ENCODE data around the gene R3HDM2. TPM values are rescaled to one million over a fixed set of nuclear protein-coding genes. Genes with fewer than 3 reads are reported as not detected.

The R3HDM2 gene
- total and polyA plus RNA-seq, 2 donors (not counting 1 experiment from before 2014, with no cell fraction given): 21.3 to 22.8 TPM

DNA sequence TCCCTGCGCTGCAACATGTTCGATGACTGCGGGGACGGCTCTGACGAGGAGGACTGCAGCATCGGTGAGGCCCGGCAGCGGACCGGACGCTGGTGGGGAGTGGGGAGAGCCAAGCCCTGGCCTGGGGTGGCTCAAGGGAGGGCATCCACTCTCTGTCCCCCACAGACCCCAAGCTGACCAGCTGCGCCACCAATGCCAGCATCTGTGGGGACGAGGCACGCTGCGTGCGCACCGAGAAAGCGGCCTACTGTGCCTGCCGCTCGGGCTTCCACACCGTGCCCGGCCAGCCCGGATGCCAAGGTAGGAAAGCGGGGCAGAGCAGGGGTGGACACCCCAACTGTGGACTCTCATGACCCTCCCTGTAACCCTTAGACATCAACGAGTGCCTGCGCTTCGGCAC, 225.7 kb downstream of the R3HDM2 start:
- H4K20me1 ChIP-seq (ENCODE audit: control insufficient read depth, extremely low read depth, insufficient read depth, low read length): no peaks in the 10 kb centered on the region
- H2AFZ ChIP-seq (ENCODE audit: low read length): no peak overlapping the region
- no peaks in the 10 kb centered on the region for H3K79me2 ChIP-seq (ENCODE audit: control insufficient read depth, insufficient read depth, low read length)
- no peak overlapping the region for H3K27ac ChIP-seq (ENCODE audit: insufficient read depth, low read length)
- no peak overlapping the region for H3K4me2 ChIP-seq (ENCODE audit: extremely low read depth, insufficient read depth, low read length)
- no peaks in the 10 kb centered on the region for H3K27me3 ChIP-seq (ENCODE audit: control insufficient read depth, insufficient read depth, low read length)
- H3K9me3 ChIP-seq (ENCODE audit: control insufficient read depth, insufficient read depth, low read depth, low read length): no peaks in the 10 kb centered on the region
- H3K36me3 ChIP-seq (ENCODE audit: control insufficient read depth, insufficient read depth, low read length): peaks cover 77% of the 10 kb centered on the region
- H3K9ac ChIP-seq (ENCODE audit: insufficient read depth, low read length): no peak overlapping the region
- no peak for DNase-seq (ENCODE audit: low read depth in 2 of 2)
- TF ChIP-seq, protein P1, sequence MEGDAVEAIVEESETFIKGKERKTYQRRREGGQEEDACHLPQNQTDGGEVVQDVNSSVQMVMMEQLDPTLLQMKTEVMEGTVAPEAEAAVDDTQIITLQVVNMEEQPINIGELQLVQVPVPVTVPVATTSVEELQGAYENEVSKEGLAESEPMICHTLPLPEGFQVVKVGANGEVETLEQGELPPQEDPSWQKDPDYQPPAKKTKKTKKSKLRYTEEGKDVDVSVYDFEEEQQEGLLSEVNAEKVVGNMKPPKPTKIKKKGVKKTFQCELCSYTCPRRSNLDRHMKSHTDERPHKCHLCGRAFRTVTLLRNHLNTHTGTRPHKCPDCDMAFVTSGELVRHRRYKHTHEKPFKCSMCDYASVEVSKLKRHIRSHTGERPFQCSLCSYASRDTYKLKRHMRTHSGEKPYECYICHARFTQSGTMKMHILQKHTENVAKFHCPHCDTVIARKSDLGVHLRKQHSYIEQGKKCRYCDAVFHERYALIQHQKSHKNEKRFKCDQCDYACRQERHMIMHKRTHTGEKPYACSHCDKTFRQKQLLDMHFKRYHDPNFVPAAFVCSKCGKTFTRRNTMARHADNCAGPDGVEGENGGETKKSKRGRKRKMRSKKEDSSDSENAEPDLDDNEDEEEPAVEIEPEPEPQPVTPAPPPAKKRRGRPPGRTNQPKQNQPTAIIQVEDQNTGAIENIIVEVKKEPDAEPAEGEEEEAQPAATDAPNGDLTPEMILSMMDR (conservative IDR thresholded peaks at IDR 0.05 in 1 of 2, IDR thresholded peaks at IDR 0.05 in 1 of 2; ENCODE audit: low read depth in 1 of 2, low read length in 2 of 2): no peak
- no peak for TF ChIP-seq EZH2 (IDR thresholded peaks at IDR 0.05; ENCODE audit: low read length, missing control alignments)
- no peak overlapping the region for H3K4me3 ChIP-seq (replicated peaks in 1 of 4; ENCODE audit: control extremely low read depth in 1 of 4, insufficient read depth in 1 of 4, low read depth in 3 of 4, low read length in 4 of 4)
- no peaks in the 10 kb centered on the region for H3K4me1 ChIP-seq (ENCODE audit: control insufficient read depth, extremely low read depth, insufficient read depth, low read length)

DNA sequence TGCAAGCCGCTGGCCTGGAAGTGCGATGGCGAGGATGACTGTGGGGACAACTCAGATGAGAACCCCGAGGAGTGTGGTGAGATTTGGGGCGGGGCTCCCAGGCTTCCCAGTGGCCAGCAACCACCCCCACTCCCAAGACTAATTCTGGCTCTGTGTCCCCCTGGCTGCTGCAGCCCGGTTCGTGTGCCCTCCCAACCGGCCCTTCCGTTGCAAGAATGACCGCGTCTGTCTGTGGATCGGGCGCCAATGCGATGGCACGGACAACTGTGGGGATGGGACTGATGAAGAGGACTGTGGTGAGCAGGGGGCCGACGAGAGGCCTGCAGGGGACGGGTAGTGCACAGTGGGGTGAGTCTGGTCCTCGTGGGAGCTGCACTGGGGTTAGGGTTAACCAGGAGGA, 226.4 kb downstream of the R3HDM2 start:
- no peaks in the 10 kb centered on the region for H4K20me1 ChIP-seq (ENCODE audit: control insufficient read depth, extremely low read depth, insufficient read depth, low read length)
- no peak overlapping the region for H3K27ac ChIP-seq (ENCODE audit: insufficient read depth, low read length)
- peaks cover 77% of the 10 kb centered on the region for H3K36me3 ChIP-seq (ENCODE audit: control insufficient read depth, insufficient read depth, low read length)
- TF ChIP-seq, protein P1 (conservative IDR thresholded peaks at IDR 0.05 in 1 of 2, IDR thresholded peaks at IDR 0.05 in 1 of 2; ENCODE audit: low read depth in 1 of 2, low read length in 2 of 2): no peak
- no peak for TF ChIP-seq EZH2 (IDR thresholded peaks at IDR 0.05; ENCODE audit: low read length, missing control alignments)
- no peak overlapping the region for H3K9ac ChIP-seq (ENCODE audit: insufficient read depth, low read length)
- H3K4me2 ChIP-seq (ENCODE audit: extremely low read depth, insufficient read depth, low read length): no peak overlapping the region
- no peak for DNase-seq (ENCODE audit: low read depth in 2 of 2)
- no peaks in the 10 kb centered on the region for H3K79me2 ChIP-seq (ENCODE audit: control insufficient read depth, insufficient read depth, low read length)
- H3K27me3 ChIP-seq (ENCODE audit: control insufficient read depth, insufficient read depth, low read length): no peaks in the 10 kb centered on the region
- H3K4me1 ChIP-seq (ENCODE audit: control insufficient read depth, extremely low read depth, insufficient read depth, low read length): no peaks in the 10 kb centered on the region
- no peak overlapping the region for H3K4me3 ChIP-seq (replicated peaks in 1 of 4; ENCODE audit: control extremely low read depth in 1 of 4, insufficient read depth in 1 of 4, low read depth in 3 of 4, low read length in 4 of 4)
- no peak overlapping the region for H2AFZ ChIP-seq (ENCODE audit: low read length)
- H3K9me3 ChIP-seq (ENCODE audit: control insufficient read depth, insufficient read depth, low read depth, low read length): no peaks in the 10 kb centered on the region

DNA sequence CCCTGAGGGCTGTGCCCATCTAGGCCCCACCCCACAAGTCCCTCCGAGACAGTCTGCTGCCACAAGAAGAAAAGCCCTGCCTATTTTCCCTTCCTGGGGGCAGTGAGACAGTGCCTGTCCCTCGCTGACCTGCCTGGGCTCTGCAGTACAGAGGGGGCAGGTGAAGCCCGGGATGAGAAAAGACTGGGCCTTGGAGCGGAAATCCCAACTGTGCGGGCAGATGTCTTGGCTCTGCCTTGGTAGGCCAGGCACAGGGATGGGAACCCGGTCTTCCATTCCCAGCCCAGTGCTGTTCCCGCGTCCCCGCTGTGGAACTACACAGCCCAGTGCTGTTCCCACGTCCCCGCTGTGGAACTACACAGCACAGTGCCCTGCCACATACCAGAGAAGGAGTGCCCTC, 227.1 kb downstream of the R3HDM2 start:
- Histone ChIP-seq H2AFZ (ENCODE audit: low read length) (no peak overlapping the region), H3K4me2 (ENCODE audit: extremely low read depth, insufficient read depth, low read length) (no peak overlapping the region), H3K4me3 (replicated peaks in 1 of 4; ENCODE audit: control extremely low read depth in 1 of 4, insufficient read depth in 1 of 4, low read depth in 3 of 4, low read length in 4 of 4) (no peak overlapping the region), H4K20me1 (ENCODE audit: control insufficient read depth, extremely low read depth, insufficient read depth, low read length) (no peaks in the 10 kb centered on the region), H3K9me3 (ENCODE audit: control insufficient read depth, insufficient read depth, low read depth, low read length) (no peaks in the 10 kb centered on the region), H3K27ac (ENCODE audit: insufficient read depth, low read length) (no peak overlapping the region), H3K36me3 (ENCODE audit: control insufficient read depth, insufficient read depth, low read length) (peaks cover 78% of the 10 kb centered on the region), H3K79me2 (ENCODE audit: control insufficient read depth, insufficient read depth, low read length) (no peaks in the 10 kb centered on the region), H3K9ac (ENCODE audit: insufficient read depth, low read length) (no peak overlapping the region), H3K27me3 (ENCODE audit: control insufficient read depth, insufficient read depth, low read length) (no peaks in the 10 kb centered on the region), H3K4me1 (ENCODE audit: control insufficient read depth, extremely low read depth, insufficient read depth, low read length) (no peaks in the 10 kb centered on the region)
- DNase-seq (ENCODE audit: low read depth in 2 of 2): no peak
- TF ChIP-seq EZH2 (IDR thresholded peaks at IDR 0.05; ENCODE audit: low read length, missing control alignments): no peak
- TF ChIP-seq, protein P1 (conservative IDR thresholded peaks at IDR 0.05 in 1 of 2, IDR thresholded peaks at IDR 0.05 in 1 of 2; ENCODE audit: low read depth in 1 of 2, low read length in 2 of 2): no peak

Other genes with a start within 250 kb of the R3HDM2 start
- gene NXPH4, start 214.2 kb downstream of the R3HDM2 start, total RNA-seq: 0.50 and 1.0 TPM in 2 replicates
- 0.30 and 1.9 TPM in 2 replicates for gene NXPH4, start 214.2 kb downstream of the R3HDM2 start, polyA plus RNA-seq
- gene SHMT2, start 201.3 kb downstream of the R3HDM2 start, total RNA-seq: 358 and 380 TPM in 2 replicates
- gene SHMT2, start 201.3 kb downstream of the R3HDM2 start, polyA plus RNA-seq: 139 and 154 TPM in 2 replicates
- gene STAC3, start 179.9 kb downstream of the R3HDM2 start, total RNA-seq: 0.26 and 0.33 TPM in 2 replicates
- 0.18 and 0.33 TPM in 2 replicates for gene STAC3, start 179.9 kb downstream of the R3HDM2 start, polyA plus RNA-seq
- gene INHBC, start 3.7 kb upstream of the R3HDM2 start, total RNA-seq: not detected in 2 replicates
- 0.05 TPM in 1 of 2 replicates, not detected in the other for gene INHBC, start 3.7 kb upstream of the R3HDM2 start, polyA plus RNA-seq
- gene INHBE, start 24.3 kb upstream of the R3HDM2 start, total RNA-seq: 9.2 and 26.4 TPM in 2 replicates
- 0.41 and 0.67 TPM in 2 replicates for gene INHBE, start 24.3 kb upstream of the R3HDM2 start, polyA plus RNA-seq
- gene GLI1, start 28.7 kb upstream of the R3HDM2 start, total RNA-seq: 1.0 and 2.0 TPM in 2 replicates
- 0.40 and 0.97 TPM in 2 replicates for gene GLI1, start 28.7 kb upstream of the R3HDM2 start, polyA plus RNA-seq
- gene ARHGAP9, start 48.8 kb upstream of the R3HDM2 start, total RNA-seq: under 0.01 TPM in 2 replicates
- gene ARHGAP9, start 48.8 kb upstream of the R3HDM2 start, polyA plus RNA-seq: 0.08 and 0.10 TPM in 2 replicates
- 223 and 352 TPM in 2 replicates for gene MARS1, start 57.0 kb upstream of the R3HDM2 start, total RNA-seq
- 89.9 and 103 TPM in 2 replicates for gene MARS1, start 57.0 kb upstream of the R3HDM2 start, polyA plus RNA-seq
- 249 and 265 TPM in 2 replicates for gene DDIT3, start 89.5 kb upstream of the R3HDM2 start, total RNA-seq
- gene DDIT3, start 89.5 kb upstream of the R3HDM2 start, polyA plus RNA-seq: 32.5 and 57.8 TPM in 2 replicates
- gene MBD6, start 91.8 kb upstream of the R3HDM2 start, total RNA-seq: 5.1 and 7.1 TPM in 2 replicates
- gene MBD6, start 91.8 kb upstream of the R3HDM2 start, polyA plus RNA-seq: 3.0 and 3.1 TPM in 2 replicates
- gene DCTN2, start 116.1 kb upstream of the R3HDM2 start, total RNA-seq: 101 and 108 TPM in 2 replicates
- 211 and 229 TPM in 2 replicates for gene DCTN2, start 116.1 kb upstream of the R3HDM2 start, polyA plus RNA-seq
- 0.51 and 1.3 TPM in 2 replicates for gene KIF5A, start 119.0 kb upstream of the R3HDM2 start, total RNA-seq
- gene KIF5A, start 119.0 kb upstream of the R3HDM2 start, polyA plus RNA-seq: 0.53 and 0.89 TPM in 2 replicates
- 9.0 and 11.9 TPM in 2 replicates for gene PIP4K2C, start 160.1 kb upstream of the R3HDM2 start, total RNA-seq
- gene PIP4K2C, start 160.1 kb upstream of the R3HDM2 start, polyA plus RNA-seq: 24.3 and 25.2 TPM in 2 replicates
- 16.4 and 30.4 TPM in 2 replicates for gene DTX3, start 173.8 kb upstream of the R3HDM2 start, total RNA-seq
- 12.1 and 17.3 TPM in 2 replicates for gene DTX3, start 173.8 kb upstream of the R3HDM2 start, polyA plus RNA-seq
- gene ARHGEF25, start 180.4 kb upstream of the R3HDM2 start, total RNA-seq: 34.4 and 40.0 TPM in 2 replicates
- 12.1 and 15.7 TPM in 2 replicates for gene ARHGEF25, start 180.4 kb upstream of the R3HDM2 start, polyA plus RNA-seq
- 0.51 and 2.3 TPM in 2 replicates for gene B4GALNT1, start 202.2 kb upstream of the R3HDM2 start, total RNA-seq
- 1.3 and 3.4 TPM in 2 replicates for gene B4GALNT1, start 202.2 kb upstream of the R3HDM2 start, polyA plus RNA-seq

Measured in fibroblast of lung (primary cell).